ENCODE results near the gene CYTH1.

- no peak for TF ChIP-seq CTCF (IDR thresholded peaks at IDR 0.05; ENCODE audit: low read depth, low read length, missing input control)
- TF ChIP-seq GABPA (IDR thresholded peaks at IDR 0.05 in 1 of 2, conservative IDR thresholded peaks at IDR 0.05 in 1 of 2): no peak
- no peak for TF ChIP-seq REST (IDR thresholded peaks at IDR 0.05)
- no peak for TF ChIP-seq EGR1 (IDR thresholded peaks at IDR 0.05; ENCODE audit: low read depth in 2 of 2)
- no peak for TF ChIP-seq MAX (IDR thresholded peaks at IDR 0.05)
These were observed 28.5 kb downstream of the CYTH1 start for GRCh38 chr17:78753316-78754250.
